Measurements from ENCODE around the gene HOGA1. TPM values are rescaled to one million over a fixed set of nuclear protein-coding genes. Genes with fewer than 3 reads are reported as not detected.

The HOGA1 gene
- total and polyA plus RNA-seq, 2 of the 13 experiments (the other 11 are each of a cell fraction or from before 2014, with no cell fraction given), result 7.6 to 19.5 TPM

DNA sequence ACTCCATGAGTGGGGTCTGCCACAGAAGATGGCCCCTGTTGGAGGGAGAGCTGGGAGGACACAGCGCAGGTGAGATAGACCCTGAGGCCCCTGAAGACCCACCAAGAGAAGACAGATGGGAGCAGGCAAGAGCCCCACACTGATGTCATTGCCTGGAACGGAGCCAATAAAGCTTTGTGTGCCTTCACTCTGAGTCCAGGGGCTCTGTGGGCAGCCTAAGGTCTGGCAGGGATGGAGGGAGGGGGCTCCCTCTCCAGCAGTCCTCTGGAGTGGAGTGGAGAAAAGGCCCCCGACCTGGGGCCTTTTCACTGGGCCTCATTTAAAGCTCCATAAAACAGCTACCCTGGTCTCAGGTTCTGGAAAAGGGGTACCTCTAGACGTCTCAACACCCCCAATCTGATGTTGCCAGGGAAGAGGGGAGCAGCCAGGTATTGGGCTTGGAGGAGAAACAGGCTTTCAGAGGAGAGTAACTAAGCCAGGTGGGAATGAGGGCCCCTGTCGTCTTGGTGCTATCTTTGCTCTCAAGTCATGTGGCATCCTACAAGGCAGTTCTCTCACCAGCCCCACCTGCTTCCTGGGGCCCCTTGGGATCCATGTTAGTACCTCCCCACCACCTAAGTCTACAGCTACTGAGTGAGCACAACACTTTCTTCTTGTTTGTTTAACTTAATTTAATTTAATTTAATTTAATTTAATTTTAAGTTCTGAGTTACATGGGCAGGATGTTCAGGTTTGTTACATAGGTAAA lies 6.7 kb downstream of the HOGA1 start:
- intact Hi-C loops (cut with micrococcal nuclease; ENCODE audit: unreplicated experiment) (no loop called here), in situ Hi-C loops (cut with HindIII; ENCODE audit: extremely low pct_ligation_motif_present, low pct_unique_long_range_greater_than_20kb) (no loop called here)
- DNase-seq (ENCODE audit: low spot score) (no peak), ATAC-seq (no peak), FAIRE-seq (no peak)
- Histone ChIP-seq H3K27ac (ENCODE audit: extremely low read length, insufficient read depth, low read length) (no peak overlapping the region), H3K9me3 (ENCODE audit: low read length) (no peaks in the 10 kb centered on the region), H4K20me1 (ENCODE audit: insufficient read depth, low read length) (no peaks in the 10 kb centered on the region), H3K27me3 (ENCODE audit: control insufficient read depth in 1 of 2, insufficient read depth in 2 of 2, low read length in 2 of 2) (no peaks in the 10 kb centered on the region), H3K4me1 (ENCODE audit: insufficient read depth, low read length) (peaks cover 51% of the 10 kb centered on the region), H2AFZ (ENCODE audit: low read length) (no peak overlapping the region), H3K9ac (ENCODE audit: insufficient read depth, low read depth, low read length) (no peak overlapping the region), H3K4me3 (replicated peaks in 1 of 3; ENCODE audit: insufficient read depth in 1 of 3, low read depth in 2 of 3, low read length in 3 of 3) (no peak overlapping the region), H3K4me2 (ENCODE audit: low read depth, low read length) (no peak overlapping the region), H3K79me2 (ENCODE audit: insufficient read depth, low read length) (peaks cover 3% of the 10 kb centered on the region), H3K36me3 (replicated peaks in 1 of 2; ENCODE audit: control insufficient read depth in 1 of 2, insufficient read depth in 2 of 2, low read length in 2 of 2) (no peaks in the 10 kb centered on the region; a peak in 1 of 5 replicates)
- TF ChIP-seq ZSCAN22 (CRISPR knock-in tag; IDR thresholded peaks at IDR 0.05), result no peak
- TF ChIP-seq FOXM1 (CRISPR knock-in tag; IDR thresholded peaks at IDR 0.05), result no peak
- no peak for TF ChIP-seq ZNF383 (CRISPR knock-in tag; IDR thresholded peaks at IDR 0.05; ENCODE audit: borderline replicate concordance)
- TF ChIP-seq, protein P1, sequence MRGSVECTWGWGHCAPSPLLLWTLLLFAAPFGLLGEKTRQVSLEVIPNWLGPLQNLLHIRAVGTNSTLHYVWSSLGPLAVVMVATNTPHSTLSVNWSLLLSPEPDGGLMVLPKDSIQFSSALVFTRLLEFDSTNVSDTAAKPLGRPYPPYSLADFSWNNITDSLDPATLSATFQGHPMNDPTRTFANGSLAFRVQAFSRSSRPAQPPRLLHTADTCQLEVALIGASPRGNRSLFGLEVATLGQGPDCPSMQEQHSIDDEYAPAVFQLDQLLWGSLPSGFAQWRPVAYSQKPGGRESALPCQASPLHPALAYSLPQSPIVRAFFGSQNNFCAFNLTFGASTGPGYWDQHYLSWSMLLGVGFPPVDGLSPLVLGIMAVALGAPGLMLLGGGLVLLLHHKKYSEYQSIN (CRISPR knock-in tag; IDR thresholded peaks at IDR 0.05; ENCODE audit: borderline replicate concordance), result no peak
- TF ChIP-seq, protein P2, sequence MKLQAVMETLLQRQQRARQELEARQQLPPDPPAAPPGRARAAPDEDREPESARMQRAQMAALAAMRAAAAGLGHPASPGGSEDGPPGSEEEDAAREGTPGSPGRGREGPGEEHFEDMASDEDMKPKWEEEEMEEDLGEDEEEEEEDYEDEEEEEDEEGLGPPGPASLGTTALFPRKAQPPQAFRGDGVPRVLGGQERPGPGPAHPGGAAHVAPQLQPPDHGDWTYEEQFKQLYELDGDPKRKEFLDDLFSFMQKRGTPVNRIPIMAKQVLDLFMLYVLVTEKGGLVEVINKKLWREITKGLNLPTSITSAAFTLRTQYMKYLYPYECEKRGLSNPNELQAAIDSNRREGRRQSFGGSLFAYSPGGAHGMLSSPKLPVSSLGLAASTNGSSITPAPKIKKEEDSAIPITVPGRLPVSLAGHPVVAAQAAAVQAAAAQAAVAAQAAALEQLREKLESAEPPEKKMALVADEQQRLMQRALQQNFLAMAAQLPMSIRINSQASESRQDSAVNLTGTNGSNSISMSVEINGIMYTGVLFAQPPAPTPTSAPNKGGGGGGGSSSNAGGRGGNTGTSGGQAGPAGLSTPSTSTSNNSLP (IDR thresholded peaks at IDR 0.05; ENCODE audit: low read depth, low read length), result no peak
- no peak for TF ChIP-seq GATAD2A (CRISPR knock-in tag; IDR thresholded peaks at IDR 0.05)
- TF ChIP-seq NR2F1 (CRISPR knock-in tag; IDR thresholded peaks at IDR 0.05), result no peak
- TF ChIP-seq SPEN (CRISPR knock-in tag; IDR thresholded peaks at IDR 0.05; ENCODE audit: low read depth), result no peak
- TF ChIP-seq, protein P3, sequence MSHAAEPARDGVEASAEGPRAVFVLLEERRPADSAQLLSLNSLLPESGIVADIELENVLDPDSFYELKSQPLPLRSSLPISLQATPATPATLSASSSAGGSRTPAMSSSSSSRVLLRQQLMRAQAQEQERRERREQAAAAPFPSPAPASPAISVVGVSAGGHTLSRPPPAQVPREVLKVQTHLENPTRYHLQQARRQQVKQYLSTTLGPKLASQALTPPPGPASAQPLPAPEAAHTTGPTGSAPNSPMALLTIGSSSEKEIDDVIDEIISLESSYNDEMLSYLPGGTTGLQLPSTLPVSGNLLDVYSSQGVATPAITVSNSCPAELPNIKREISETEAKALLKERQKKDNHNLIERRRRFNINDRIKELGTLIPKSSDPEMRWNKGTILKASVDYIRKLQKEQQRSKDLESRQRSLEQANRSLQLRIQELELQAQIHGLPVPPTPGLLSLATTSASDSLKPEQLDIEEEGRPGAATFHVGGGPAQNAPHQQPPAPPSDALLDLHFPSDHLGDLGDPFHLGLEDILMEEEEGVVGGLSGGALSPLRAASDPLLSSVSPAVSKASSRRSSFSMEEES (CRISPR knock-in tag; IDR thresholded peaks at IDR 0.05), result no peak
- TF ChIP-seq SSRP1 (CRISPR knock-in tag; IDR thresholded peaks at IDR 0.05), result no peak
- no peak for TF ChIP-seq SAP130 (CRISPR knock-in tag; IDR thresholded peaks at IDR 0.05; ENCODE audit: low read depth)
- no peak for TF ChIP-seq ZIK1 (CRISPR knock-in tag; IDR thresholded peaks at IDR 0.05; ENCODE audit: borderline replicate concordance, low read depth)
- no peak for TF ChIP-seq IKZF4 (CRISPR knock-in tag; IDR thresholded peaks at IDR 0.05; ENCODE audit: borderline replicate concordance, low read depth, not compliant biosample characterization)
- no peak for TF ChIP-seq ELF3 (CRISPR knock-in tag; IDR thresholded peaks at IDR 0.05)
- TF ChIP-seq, protein P4, sequence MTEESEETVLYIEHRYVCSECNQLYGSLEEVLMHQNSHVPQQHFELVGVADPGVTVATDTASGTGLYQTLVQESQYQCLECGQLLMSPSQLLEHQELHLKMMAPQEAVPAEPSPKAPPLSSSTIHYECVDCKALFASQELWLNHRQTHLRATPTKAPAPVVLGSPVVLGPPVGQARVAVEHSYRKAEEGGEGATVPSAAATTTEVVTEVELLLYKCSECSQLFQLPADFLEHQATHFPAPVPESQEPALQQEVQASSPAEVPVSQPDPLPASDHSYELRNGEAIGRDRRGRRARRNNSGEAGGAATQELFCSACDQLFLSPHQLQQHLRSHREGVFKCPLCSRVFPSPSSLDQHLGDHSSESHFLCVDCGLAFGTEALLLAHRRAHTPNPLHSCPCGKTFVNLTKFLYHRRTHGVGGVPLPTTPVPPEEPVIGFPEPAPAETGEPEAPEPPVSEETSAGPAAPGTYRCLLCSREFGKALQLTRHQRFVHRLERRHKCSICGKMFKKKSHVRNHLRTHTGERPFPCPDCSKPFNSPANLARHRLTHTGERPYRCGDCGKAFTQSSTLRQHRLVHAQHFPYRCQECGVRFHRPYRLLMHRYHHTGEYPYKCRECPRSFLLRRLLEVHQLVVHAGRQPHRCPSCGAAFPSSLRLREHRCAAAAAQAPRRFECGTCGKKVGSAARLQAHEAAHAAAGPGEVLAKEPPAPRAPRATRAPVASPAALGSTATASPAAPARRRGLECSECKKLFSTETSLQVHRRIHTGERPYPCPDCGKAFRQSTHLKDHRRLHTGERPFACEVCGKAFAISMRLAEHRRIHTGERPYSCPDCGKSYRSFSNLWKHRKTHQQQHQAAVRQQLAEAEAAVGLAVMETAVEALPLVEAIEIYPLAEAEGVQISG (CRISPR knock-in tag; IDR thresholded peaks at IDR 0.05), result no peak
- no peak for TF ChIP-seq SNRNP70 (IDR thresholded peaks at IDR 0.05; ENCODE audit: low read depth, low read length)
- POLR2A ChIA-PET, result no interaction called here
- no TSS peak for BruUV-seq (replicated peaks)
- CTCF ChIA-PET (ENCODE audit: low intra/inter-chr PET ratio, low total read pairs), result no interaction called here
- WGBS (ENCODE audit: low lambda C conversion rate), result 56% methylated on average over 2 of the region's 5 CpGs

Measured in HepG2 (cell line).